GM12875 (cell line): ENCODE measurements around the gene FRAT1.

ENCODE experiments used
- H3K4me3 ChIP-seq: one replicate; pipeline ENCODE4 v1.5.1; 2011; ENCODE audit warnings: low read depth, low read length, control low read depth
- TF ChIP-seq, protein P1 (sequence below): IDR thresholded peaks from 2 replicates; pipeline ENCODE4 v1.5.1; 2011; ENCODE audit warnings: low read depth, mild to moderate bottlenecking, control low read depth, inconsistent platforms, low read length, moderate library complexity, borderline replicate concordance; ENCODE audit not compliant: insufficient read depth

Gene FRAT1

DNA sequence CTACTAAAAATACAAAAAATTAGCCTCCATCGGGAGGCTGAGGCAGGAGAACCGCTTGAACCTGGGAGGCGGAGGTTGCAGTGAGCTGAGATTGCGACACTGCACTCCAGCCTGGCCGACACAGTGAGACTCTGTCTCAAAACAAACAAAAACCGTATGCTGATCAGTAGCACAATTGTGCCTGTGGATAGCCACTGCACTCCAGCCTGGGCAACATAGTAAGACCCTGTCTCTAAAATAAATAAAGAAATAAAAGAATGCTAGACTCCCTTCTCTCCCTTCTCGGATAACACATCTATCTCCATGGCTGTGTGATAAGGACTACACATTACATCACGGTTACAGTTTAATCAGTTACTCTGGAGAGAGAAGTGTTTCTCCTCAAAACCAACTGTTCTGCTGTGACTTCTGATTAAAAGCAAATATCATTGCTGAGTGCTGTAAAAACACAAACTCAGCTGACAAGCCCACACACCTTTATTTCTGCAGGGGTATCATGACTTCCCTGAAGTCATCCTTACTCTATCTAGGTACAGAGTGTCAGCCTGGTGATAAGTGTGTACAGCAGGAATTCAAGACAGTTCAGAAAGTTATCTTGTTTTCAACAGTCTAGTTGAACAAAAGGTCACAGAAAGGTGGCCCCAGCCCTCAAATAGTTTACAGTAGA is 21.4 kb upstream of the FRAT1 start:
- H3K4me3 ChIP-seq, result no peak overlapping the region
- TF ChIP-seq, protein P1, sequence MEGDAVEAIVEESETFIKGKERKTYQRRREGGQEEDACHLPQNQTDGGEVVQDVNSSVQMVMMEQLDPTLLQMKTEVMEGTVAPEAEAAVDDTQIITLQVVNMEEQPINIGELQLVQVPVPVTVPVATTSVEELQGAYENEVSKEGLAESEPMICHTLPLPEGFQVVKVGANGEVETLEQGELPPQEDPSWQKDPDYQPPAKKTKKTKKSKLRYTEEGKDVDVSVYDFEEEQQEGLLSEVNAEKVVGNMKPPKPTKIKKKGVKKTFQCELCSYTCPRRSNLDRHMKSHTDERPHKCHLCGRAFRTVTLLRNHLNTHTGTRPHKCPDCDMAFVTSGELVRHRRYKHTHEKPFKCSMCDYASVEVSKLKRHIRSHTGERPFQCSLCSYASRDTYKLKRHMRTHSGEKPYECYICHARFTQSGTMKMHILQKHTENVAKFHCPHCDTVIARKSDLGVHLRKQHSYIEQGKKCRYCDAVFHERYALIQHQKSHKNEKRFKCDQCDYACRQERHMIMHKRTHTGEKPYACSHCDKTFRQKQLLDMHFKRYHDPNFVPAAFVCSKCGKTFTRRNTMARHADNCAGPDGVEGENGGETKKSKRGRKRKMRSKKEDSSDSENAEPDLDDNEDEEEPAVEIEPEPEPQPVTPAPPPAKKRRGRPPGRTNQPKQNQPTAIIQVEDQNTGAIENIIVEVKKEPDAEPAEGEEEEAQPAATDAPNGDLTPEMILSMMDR, result no peak

DNA sequence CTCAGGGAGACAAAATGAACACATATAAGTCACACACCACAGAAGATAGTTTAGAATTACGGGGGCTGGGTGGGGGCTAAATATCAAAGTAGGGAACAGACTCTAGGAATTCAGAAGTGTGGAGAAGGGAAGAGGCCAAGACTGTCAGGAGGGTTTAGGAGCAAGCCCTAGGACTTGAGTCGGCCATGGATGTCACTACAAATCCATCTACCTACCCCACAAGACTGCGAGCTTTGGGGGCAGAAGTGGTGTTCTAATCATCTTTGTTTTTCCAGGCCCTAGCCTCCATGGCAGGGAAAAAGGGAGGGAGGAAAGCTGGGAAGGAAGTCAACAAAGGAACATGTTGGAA is 20.9 kb upstream of the FRAT1 start:
- no peak overlapping the region for H3K4me3 ChIP-seq
- TF ChIP-seq, protein P1, result no peak

DNA sequence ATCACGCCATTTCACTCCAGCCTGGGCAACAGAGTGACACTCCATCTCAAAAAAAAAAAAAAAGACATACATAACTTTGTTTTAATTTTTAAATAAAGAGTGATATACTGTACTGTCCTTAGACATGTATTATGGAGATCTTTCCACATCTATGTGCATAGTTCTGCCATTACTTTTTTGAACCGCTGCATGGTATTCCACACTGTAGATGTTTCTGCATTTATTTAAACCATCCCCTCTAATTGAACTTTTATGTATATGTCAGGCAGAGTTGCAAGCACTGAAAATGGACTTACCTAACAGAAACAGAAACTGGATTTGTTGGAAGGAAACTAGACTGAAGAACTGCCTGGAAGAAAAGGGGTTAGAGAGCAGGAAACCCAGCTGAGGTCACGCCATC is 18.1 kb upstream of the FRAT1 start:
- TF ChIP-seq, protein P1, result no peak
- H3K4me3 ChIP-seq, result no peak overlapping the region

- H3K4me3 ChIP-seq, result no peak overlapping the region
- TF ChIP-seq, protein P1, result no peak
These were observed 16.8 kb upstream of the FRAT1 start for GRCh38 chr10:97302088-97302791.

DNA sequence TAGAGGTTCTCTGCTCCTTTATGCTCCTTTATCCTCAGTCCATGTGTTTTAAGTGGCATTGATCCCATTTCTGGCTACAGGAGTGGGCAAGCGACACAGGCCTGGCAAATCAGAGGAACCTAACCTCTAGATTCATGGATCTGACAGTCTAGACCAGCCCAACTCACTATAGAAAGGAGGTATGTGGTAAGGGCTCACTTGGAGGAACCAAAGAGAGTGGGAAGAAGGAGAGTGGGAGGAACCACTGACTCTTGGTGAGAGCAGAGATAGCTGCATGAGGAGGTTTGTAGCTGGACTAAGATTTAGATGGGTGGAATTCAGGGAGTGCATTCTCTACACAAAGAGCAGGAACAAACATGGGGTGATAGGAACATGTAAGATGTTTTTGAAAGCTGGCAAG is 11.6 kb upstream of the FRAT1 start:
- no peak overlapping the region for H3K4me3 ChIP-seq
- TF ChIP-seq, protein P1, result no peak

DNA sequence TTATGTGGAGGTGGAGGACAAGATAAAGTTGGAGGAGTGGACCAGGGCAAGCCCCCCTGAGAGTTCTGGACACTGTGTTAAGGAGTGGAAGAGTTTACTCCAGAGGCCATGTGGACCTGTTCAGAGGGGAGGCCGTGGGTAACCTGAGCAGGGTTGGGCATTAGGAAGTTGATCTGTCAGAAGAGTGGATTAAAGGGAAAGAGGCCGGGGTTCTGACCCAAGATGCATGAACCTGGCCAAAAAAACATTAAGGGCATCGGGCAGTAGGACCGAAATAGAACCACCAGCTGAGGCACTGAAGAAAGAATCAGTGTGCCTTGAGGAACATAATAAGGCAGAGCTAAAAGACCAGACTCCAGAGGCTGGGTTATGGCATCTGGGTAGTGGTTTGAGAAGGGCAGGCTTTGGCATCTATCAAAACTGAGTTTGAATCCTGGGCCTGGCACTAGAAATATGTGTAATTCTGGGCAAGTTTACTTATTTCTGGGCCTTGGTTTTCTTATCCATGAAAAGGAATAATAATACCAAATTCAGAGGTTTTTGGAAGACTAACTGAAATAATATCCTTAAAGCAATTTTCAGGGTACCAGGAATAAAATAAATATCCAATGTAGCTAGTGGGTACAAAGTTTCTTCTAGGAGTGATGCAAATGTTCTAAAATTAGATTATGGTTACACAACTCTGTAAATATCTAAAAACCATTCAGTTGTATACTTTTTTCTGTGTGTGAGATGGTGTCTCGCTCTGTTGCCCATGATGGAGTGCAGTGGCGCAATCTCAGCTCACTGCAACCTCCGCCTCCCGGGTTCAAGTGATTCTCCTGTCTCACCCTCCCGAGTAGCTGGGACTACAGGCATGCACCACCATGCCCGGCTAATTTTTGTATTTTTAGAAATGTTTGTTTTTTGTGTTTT is 10.9 kb upstream of the FRAT1 start:
- no peak overlapping the region for H3K4me3 ChIP-seq
- TF ChIP-seq, protein P1, result no peak
